ENCODE results near the gene FBLN5. TPM values are rescaled to one million over a fixed set of nuclear protein-coding genes. Genes with fewer than 3 reads are reported as not detected.

The FBLN5 gene
- total RNA-seq, 1 experiment from 2014 or later, result 0.23 TPM

- CTCF ChIA-PET, result no interaction called here
These were observed 28.3 kb upstream of the FBLN5 start for GRCh38 chr14:91975763-91976162.

GRCh38 chr14:91971188-91971778 is 23.8 kb upstream of the FBLN5 start:
- H3K36me3 ChIP-seq (ENCODE audit: control insufficient read depth, insufficient read depth, low read length), result peaks cover 10% of the 10 kb centered on the region
- BruUV-seq (replicated peaks), result no TSS peak

More at GRCh38 chr14:91975763-91976162, 28.3 kb upstream of the FBLN5 start:
- H3K9me3 ChIP-seq (ENCODE audit: control insufficient read depth, insufficient read depth, low read depth, low read length), result no peaks in the 10 kb centered on the region
- intact Hi-C loops (cut with micrococcal nuclease; ENCODE audit: unreplicated experiment) (no loop called here), in situ Hi-C loops (cut with HindIII; ENCODE audit: low pct_unique_long_range_greater_than_20kb, low sequenced_read_pairs) (no loop called here)
- H3K4me3 ChIP-seq (ENCODE audit: low read depth in 2 of 2, low read length in 2 of 2), result no peak overlapping the region
- H3K27me3 ChIP-seq (ENCODE audit: control insufficient read depth, insufficient read depth, low read length), result no peaks in the 10 kb centered on the region
- POLR2A ChIA-PET, result interaction anchor here (0.7 kb wide), 1 partner anchor 74 kb away, joined by 3 read pairs; no protein-coding TSS in a partner anchor
- BruUV-seq (replicated peaks), result no TSS peak
- H3K4me1 ChIP-seq (ENCODE audit: control insufficient read depth, insufficient read depth, low read length), result no peaks in the 10 kb centered on the region
- DNase-seq (ENCODE audit: low read depth, low spot score) (no peak), ATAC-seq (no peak)
- H3K36me3 ChIP-seq (ENCODE audit: control insufficient read depth, insufficient read depth, low read length), result peaks cover 10% of the 10 kb centered on the region
- TF ChIP-seq REST (IDR thresholded peaks at IDR 0.05; ENCODE audit: insufficient read depth in 1 of 2, low read depth in 2 of 2, low read length in 1 of 2), result no peak
- TF ChIP-seq SIN3A (IDR thresholded peaks at IDR 0.05; ENCODE audit: borderline replicate concordance, insufficient read depth, low read depth, low read length), result no peak
- TF ChIP-seq CTCF (IDR thresholded peaks at IDR 0.05), result no peak
- no peak for TF ChIP-seq TCF7L2 (IDR thresholded peaks at IDR 0.05; ENCODE audit: low read depth, low read length)
- TF ChIP-seq POLR2AphosphoS5 (IDR thresholded peaks at IDR 0.05; ENCODE audit: low read depth, low read length), result no peak
- H3K27ac ChIP-seq (ENCODE audit: low read length), result no peak overlapping the region

More at GRCh38 chr14:91971188-91971778, 23.8 kb upstream of the FBLN5 start:
- no peaks in the 10 kb centered on the region for H3K9me3 ChIP-seq (ENCODE audit: control insufficient read depth, insufficient read depth, low read depth, low read length)
- CTCF ChIA-PET, result no interaction called here
- H3K27ac ChIP-seq (ENCODE audit: low read length), result no peak overlapping the region
- ATAC-seq (no peak), DNase-seq (ENCODE audit: low read depth, low spot score) (no peak)
- in situ Hi-C loops (cut with HindIII; ENCODE audit: low pct_unique_long_range_greater_than_20kb, low sequenced_read_pairs), result no loop called here
- TF ChIP-seq TCF7L2 (IDR thresholded peaks at IDR 0.05; ENCODE audit: low read depth, low read length), result no peak
- TF ChIP-seq CTCF (IDR thresholded peaks at IDR 0.05), result no peak
- TF ChIP-seq POLR2AphosphoS5 (IDR thresholded peaks at IDR 0.05; ENCODE audit: low read depth, low read length), result no peak
- no peak for TF ChIP-seq REST (IDR thresholded peaks at IDR 0.05; ENCODE audit: insufficient read depth in 1 of 2, low read depth in 2 of 2, low read length in 1 of 2)
- no peak for TF ChIP-seq SIN3A (IDR thresholded peaks at IDR 0.05; ENCODE audit: borderline replicate concordance, insufficient read depth, low read depth, low read length)
- H3K4me3 ChIP-seq (ENCODE audit: low read depth in 2 of 2, low read length in 2 of 2), result no peak overlapping the region
- H3K4me1 ChIP-seq (ENCODE audit: control insufficient read depth, insufficient read depth, low read length), result no peaks in the 10 kb centered on the region
- no peaks in the 10 kb centered on the region for H3K27me3 ChIP-seq (ENCODE audit: control insufficient read depth, insufficient read depth, low read length)
- intact Hi-C loops (cut with micrococcal nuclease; ENCODE audit: unreplicated experiment), result no loop called here
- POLR2A ChIA-PET, result no interaction called here

Data from Panc1 (cell line).